Tibial nerve (tissue), 4 donors: ENCODE results near the gene CD58. TPM values are rescaled to one million over a fixed set of nuclear protein-coding genes. Genes with fewer than 3 reads are reported as not detected.

Experiments
- DNase-seq, 2 donors: peaks; one replicate each; pipeline ENCODE4 v3.0.0-alpha.2; 2019; ENCODE audit warnings: low spot score in 2 of 2
- H3K27ac ChIP-seq, 4 donors: fragments of 200-600 bp; sonication (generic) in 3 of 4; one replicate each; pipeline ENCODE4 v1.5.1; 2017 to 2019; ENCODE audit warnings: mild to moderate bottlenecking in 1 of 4
- H3K27me3 ChIP-seq, 2 donors: fragments of 200-600 bp; sonication (generic) in 1 of 2; one replicate each; pipeline versions ENCODE4 v1.5.1 to v1.6.0; 2017 to 2019
- H3K36me3 ChIP-seq, 3 donors: fragments of 200-600 bp; sonication (generic); one replicate each; pipeline ENCODE4 v1.5.1; 2018 to 2019
- H3K4me1 ChIP-seq, 4 donors: fragments of 200-600 bp; sonication (generic) in 3 of 4; one replicate each; pipeline ENCODE4 v1.5.1; 2017 to 2019
- H3K4me3 ChIP-seq, 4 donors: fragments of 200-600 bp; sonication (generic) in 3 of 4; one replicate each; pipeline ENCODE4 v1.5.1; 2017 to 2019; ENCODE audit warnings: mild to moderate bottlenecking in 1 of 4, moderate library complexity in 1 of 4
- H3K9me3 ChIP-seq, 4 donors: fragments of 200-600 bp; sonication (generic) in 3 of 4; one replicate each; pipeline ENCODE4 v1.5.1; 2017 to 2019
- CTCF ChIP-seq, 5 experiments: fragments of 200-600 bp in 3 of 5; fragments of 450-650 bp in 2 of 5; sonication (generic) in 3 of 5; IDR thresholded peaks; one replicate each; pipeline ENCODE4 v1.5.1; 2016 to 2019; ENCODE audit warnings: antibody characterized with exemption in 5 of 5, mild to moderate bottlenecking in 3 of 5, moderate library complexity in 2 of 5
- EP300 ChIP-seq, 2 donors: sonication (generic); formaldehyde crosslinking; IDR thresholded peaks; one replicate each; pipeline ENCODE4 v1.6.1; 2017; ENCODE audit warnings: antibody characterized with exemption in 2 of 2, mild to moderate bottlenecking in 1 of 2
- POLR2A ChIP-seq, 2 donors: fragments of 450-650 bp; IDR thresholded peaks; one replicate each; pipeline ENCODE4 v1.6.1; 2017; ENCODE audit warnings: antibody characterized with exemption in 2 of 2, mild to moderate bottlenecking in 2 of 2, moderate library complexity in 2 of 2
- WGBS, 2 donors: methylation state at CpG; one replicate each; pipeline ENCODE4 v1.1.5; 2018; 5-methylcytosine and 5-hydroxymethylcytosine counted together
- total RNA-seq, 4 donors: library from RNA; depleted of rRNA; stranded (reverse); fragments of >200 nt; gene quantifications; one replicate each; pipeline ENCODE4 v1.1.0, GENCODE V29; 2016

Gene CD58
- total RNA-seq, 4 donors from 2014 or later: 15.9 to 36.0 (median 21.8) TPM

DNA sequence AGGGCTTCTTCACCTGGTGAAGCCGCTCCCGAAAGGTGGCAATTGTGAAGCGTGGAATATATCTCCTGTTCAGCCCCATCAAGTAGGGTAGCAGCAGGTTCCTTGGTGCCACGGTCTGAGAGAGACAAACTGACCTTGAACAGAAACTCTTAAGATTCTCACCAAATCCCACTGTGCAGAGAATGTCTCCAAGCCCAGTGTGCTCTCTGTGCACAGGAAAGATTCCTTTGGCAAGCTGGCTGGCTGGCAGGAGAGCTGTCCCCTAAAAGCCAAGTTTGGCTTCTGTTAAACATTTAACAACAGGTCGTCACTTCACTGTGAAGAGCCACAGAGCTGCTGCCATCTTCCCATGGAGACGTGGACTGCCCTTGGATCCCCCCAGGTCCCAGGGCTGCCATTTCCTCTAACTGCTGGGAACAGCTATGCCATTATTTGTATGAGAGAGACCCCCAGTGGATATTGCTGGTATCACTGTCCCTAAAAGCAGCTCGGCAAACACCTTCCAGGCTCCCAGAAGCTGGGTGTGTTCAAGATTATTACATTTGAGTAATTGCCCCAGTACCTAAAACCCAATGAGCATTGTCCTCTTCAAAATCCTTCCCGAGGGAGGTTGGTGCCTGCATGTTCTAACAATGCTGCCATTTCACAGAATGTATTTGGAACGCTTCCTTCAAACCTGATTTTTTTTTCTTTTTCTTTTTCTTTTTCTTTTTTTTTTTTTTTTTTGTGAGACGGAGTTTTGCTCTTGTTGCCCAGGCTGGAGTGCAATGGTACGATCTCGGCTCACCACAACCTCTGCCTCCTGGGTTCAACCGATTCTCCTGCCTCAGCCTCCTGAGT is 71.8 kb downstream of the CD58 start:
- Histone ChIP-seq H3K4me3 (no peak overlapping the region), H3K4me1 (peaks cover 0 to 35% (median 5%) of the 10 kb centered on the region in 4 donors), H3K36me3 (no peaks in the 10 kb centered on the region), H3K9me3 (no peaks in the 10 kb centered on the region), H3K27ac (no peak overlapping the region), H3K27me3 (no peaks in the 10 kb centered on the region)
- TF ChIP-seq EP300 (IDR thresholded peaks at IDR 0.05) (no peak), CTCF (IDR thresholded peaks at IDR 0.05) (peak; percentile 62 to 85 (median 75)), POLR2A (IDR thresholded peaks at IDR 0.05) (no peak)
- DNase-seq: peak in 1 of 2 donors; percentile 79
- WGBS, 2 donors: 55 to 57% methylated on average over 13 of the region's 13 CpGs

GRCh38 chr1:116497656-116498055 is 73.2 kb downstream of the CD58 start:
- Histone ChIP-seq H3K27ac (peak overlapping the region in 2 of 4 donors; percentile 2 to 29), H3K4me1 (peaks cover 0 to 35% (median 5%) of the 10 kb centered on the region in 4 donors), H3K36me3 (no peaks in the 10 kb centered on the region), H3K27me3 (no peaks in the 10 kb centered on the region), H3K9me3 (no peaks in the 10 kb centered on the region), H3K4me3 (no peak overlapping the region)
- TF ChIP-seq POLR2A (IDR thresholded peaks at IDR 0.05) (no peak), EP300 (IDR thresholded peaks at IDR 0.05) (no peak), CTCF (IDR thresholded peaks at IDR 0.05) (no peak)
- DNase-seq: no peak
- WGBS, 2 donors: 45 to 55% methylated on average over 4 of the region's 4 CpGs

- TF ChIP-seq EP300 (IDR thresholded peaks at IDR 0.05): no peak
- TF ChIP-seq POLR2A (IDR thresholded peaks at IDR 0.05): no peak
- TF ChIP-seq CTCF (IDR thresholded peaks at IDR 0.05): no peak
- Histone ChIP-seq H3K36me3 (no peaks in the 10 kb centered on the region), H3K4me3 (no peak overlapping the region), H3K27me3 (no peaks in the 10 kb centered on the region), H3K9me3 (no peaks in the 10 kb centered on the region), H3K4me1 (peaks cover 0 to 35% (median 5%) of the 10 kb centered on the region in 4 donors), H3K27ac (no peak overlapping the region)
- no peak for DNase-seq
- WGBS, 2 donors: 88 to 93% methylated on average over 2 of the region's 2 CpGs
These were observed 73.9 kb downstream of the CD58 start for GRCh38 chr1:116496898-116497297.

DNA sequence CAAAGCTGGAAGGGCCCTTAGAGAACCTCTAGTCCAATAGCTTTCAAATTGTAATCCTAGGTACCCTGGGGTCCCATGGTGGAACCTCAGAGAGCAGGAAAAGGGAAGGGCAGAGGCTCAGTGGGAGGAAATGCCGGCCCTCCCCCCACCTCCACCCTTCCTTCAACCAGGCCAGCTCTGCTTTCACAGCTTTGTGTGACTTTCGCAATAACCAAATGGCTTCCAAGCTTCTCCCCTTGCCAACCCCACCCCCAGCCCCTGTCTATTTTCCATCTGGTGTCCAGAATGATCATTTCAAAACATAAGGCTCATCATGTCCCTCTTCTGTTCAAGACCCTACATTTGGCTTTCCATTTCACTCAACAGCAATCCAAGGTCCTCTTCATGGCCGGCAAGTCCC is 74.4 kb downstream of the CD58 start:
- H3K27me3 ChIP-seq: no peaks in the 10 kb centered on the region
- 75 to 77% methylated on average over 3 of the region's 3 CpGs for WGBS, 2 donors
- H3K9me3 ChIP-seq: no peaks in the 10 kb centered on the region
- H3K27ac ChIP-seq: no peak overlapping the region
- H3K4me3 ChIP-seq: no peak overlapping the region
- H3K36me3 ChIP-seq: no peaks in the 10 kb centered on the region
- H3K4me1 ChIP-seq: peaks cover 0 to 35% (median 5%) of the 10 kb centered on the region in 4 donors
- TF ChIP-seq CTCF (IDR thresholded peaks at IDR 0.05): no peak
- TF ChIP-seq EP300 (IDR thresholded peaks at IDR 0.05): peak in 1 of 2 donors; percentile 15
- no peak for TF ChIP-seq POLR2A (IDR thresholded peaks at IDR 0.05)
- DNase-seq: peak in 1 of 2 donors; percentile 38

- no peak for DNase-seq
- Histone ChIP-seq H3K4me3 (no peak overlapping the region), H3K9me3 (no peaks in the 10 kb centered on the region), H3K36me3 (no peaks in the 10 kb centered on the region), H3K27me3 (no peaks in the 10 kb centered on the region), H3K4me1 (peaks cover 0 to 35% (median 6%) of the 10 kb centered on the region in 4 donors), H3K27ac (peak overlapping the region in 3 of 4 donors; percentile 15 to 43 (median 32))
- TF ChIP-seq CTCF (IDR thresholded peaks at IDR 0.05): no peak
- no peak for TF ChIP-seq EP300 (IDR thresholded peaks at IDR 0.05)
- WGBS, 2 donors: 25 to 46% methylated on average over 4 of the region's 4 CpGs
These were observed 75.3 kb downstream of the CD58 start for GRCh38 chr1:116495535-116495934.
